GM20431 (cell line): Measurements from ENCODE around the gene DEF6.
"Not testable (repeated sequence)": the region's sequence is repeated elsewhere in the genome, so short reads cannot be mapped to it uniquely, and the experiment has no call there.

Experiments
- in situ Hi-C: fragments of 300-500 bp; cut with MseI, MboI; formaldehyde crosslinking; loops from one replicate; pipeline ENCODE4 v1.15.0; 2020; ENCODE audit warnings: low sequenced_read_pairs; ENCODE audit not compliant: unreplicated experiment

Gene DEF6

GRCh38 chr6:35308543-35308942, 10.9 kb downstream of the DEF6 start:
- in situ Hi-C loops, result not testable (repeated sequence)

GRCh38 chr6:35309611-35310264, 12.1 kb downstream of the DEF6 start:
- in situ Hi-C loops, result no loop called here

DNA sequence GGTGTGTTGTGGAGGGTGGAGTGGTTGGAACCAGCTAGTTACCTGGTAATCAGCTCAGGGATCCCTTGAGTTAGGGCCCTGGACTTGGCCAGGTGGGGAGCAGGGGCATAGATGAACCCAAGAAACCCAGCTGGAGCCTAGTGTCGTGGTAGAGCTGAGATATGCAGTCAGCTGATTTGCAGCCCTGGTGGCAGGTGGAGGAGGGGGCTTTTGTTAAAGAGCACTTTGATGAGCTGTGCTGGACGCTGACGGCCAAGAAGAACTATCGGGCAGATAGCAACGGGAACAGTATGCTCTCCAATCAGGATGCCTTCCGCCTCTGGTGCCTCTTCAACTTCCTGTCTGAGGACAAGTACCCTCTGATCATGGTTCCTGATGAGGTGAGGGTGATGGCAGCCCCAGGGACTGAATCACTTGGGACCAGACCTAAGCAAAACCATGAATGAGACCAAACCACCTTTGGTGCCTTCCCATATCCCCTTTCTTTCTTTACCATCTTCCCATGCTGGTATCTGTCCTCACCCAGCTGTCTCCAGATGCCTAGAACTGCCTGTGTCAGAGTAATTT, 12.7 kb downstream of the DEF6 start:
- in situ Hi-C loops, result no loop called here

- in situ Hi-C loops, result no loop called here
Observed at GRCh38 chr6:35311390-35312075, 13.9 kb downstream of the DEF6 start.

- in situ Hi-C loops, result no loop called here
Observed at GRCh38 chr6:35312076-35312800, 14.6 kb downstream of the DEF6 start.

DNA sequence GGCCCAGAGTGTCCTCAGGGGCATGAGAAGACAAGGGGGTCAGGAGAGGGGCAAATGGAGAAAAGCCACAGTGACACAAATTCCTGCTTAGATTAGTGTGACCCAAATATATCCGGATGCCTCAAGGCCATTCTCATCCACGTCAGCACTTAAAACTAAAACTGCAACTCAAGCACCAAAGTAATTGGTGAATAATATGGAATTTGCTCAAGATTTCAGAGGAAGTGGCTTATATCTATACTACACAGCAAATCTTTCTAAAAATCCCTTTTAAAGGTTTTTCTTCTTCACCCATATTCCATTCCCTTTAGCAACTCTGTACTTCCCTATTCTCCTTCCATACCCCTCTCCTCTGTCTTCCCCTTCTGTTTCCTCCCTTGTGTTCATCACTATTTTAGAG, 15.2 kb downstream of the DEF6 start:
- in situ Hi-C loops, result no loop called here

- in situ Hi-C loops, result no loop called here
Observed at GRCh38 chr6:35317483-35318195, 20.0 kb downstream of the DEF6 start.

DNA sequence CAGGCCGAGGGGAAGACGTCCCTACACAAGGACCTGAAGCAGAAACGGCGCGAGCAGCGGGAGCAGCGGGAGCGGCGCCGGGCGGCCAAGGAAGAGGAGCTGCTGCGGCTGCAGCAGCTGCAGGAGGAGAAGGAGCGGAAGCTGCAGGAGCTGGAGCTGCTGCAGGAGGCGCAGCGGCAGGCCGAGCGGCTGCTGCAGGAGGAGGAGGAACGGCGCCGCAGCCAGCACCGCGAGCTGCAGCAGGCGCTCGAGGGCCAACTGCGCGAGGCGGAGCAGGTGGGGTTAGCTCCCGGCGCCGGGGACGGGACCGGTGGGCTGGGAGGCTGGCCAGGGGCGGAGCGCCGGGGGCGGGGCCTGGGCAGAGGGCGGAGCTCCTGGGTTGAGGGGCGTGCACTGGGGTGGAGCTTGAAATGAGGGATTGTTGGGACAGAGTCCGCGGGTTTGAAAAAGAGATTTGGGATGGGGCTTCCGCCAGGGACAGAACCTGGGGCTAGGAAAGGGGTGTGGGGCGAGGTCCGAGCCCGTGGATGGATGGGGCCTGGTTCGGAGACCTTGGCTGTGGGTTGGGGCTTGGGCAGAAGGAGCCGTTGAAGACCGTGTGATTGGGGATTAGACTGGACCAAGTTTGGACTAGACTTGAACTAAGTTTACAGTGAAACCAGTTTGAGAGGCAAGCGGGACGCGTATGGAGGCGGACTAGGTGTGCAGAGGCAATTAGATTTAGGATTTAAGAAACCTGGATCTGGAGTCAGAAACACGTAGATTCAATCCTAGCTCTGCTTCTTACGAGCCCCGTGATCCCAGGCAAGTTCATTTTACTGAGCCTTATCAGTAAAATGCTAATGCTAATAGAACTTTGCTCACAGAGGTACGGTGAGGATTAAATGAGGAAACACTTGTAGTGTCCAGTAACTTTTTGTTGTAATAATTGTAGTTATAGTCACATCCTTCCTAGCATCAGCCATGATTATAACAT, 20.9 kb downstream of the DEF6 start:
- in situ Hi-C loops, result no loop called here

- in situ Hi-C loops, result no loop called here
Observed at GRCh38 chr6:35319346-35320030, 21.9 kb downstream of the DEF6 start.

- in situ Hi-C loops, result no loop called here
Observed at GRCh38 chr6:35320031-35320410, 22.4 kb downstream of the DEF6 start.

DNA sequence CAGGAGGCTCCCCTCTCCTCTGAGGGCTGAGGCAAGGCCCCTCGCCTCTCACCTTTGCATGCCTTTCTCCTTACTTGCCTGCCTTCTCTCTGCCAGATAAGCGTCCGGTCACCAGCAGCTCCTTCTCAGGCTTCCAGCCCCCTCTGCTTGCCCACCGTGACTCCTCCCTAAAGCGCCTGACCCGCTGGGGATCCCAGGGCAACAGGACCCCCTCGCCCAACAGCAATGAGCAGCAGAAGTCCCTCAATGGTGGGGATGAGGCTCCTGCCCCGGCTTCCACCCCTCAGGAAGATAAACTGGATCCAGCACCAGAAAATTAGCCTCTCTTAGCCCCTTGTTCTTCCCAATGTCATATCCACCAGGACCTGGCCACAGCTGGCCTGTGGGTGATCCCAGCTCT, 23.5 kb downstream of the DEF6 start:
- in situ Hi-C loops, result no loop called here

DNA sequence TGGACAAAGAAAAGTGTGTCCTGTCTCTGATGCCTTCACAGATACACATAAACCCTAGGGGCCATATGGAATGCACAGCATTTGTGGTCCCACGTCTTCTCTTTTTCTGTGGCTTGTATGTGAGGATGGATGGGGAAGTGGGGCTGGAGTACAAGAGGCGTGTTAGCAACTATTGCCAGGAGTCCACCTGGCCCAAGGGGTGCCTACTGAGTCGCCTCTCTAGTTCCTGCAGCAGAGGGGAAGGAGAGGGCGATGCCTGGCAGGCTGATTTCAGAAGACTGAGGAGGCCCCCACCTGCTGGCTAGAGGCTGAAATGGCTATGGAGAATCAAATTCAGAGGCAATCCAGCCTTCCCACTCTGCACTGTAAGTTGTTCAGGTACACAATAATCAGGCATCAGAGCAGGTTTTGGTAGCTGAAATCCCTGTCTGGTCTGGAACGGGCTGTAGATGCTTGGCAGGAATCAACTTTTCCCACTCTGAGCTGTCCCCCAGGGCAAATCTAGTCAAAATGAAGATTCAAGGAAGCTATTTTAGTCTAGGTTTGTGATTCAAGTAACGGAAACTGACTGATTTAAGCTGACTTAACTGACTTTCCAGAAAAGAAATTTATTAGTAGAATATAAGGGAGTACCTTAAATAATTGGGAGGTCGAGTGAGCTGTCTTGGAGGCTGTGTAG, 29.9 kb downstream of the DEF6 start:
- in situ Hi-C loops, result no loop called here

- in situ Hi-C loops, result no loop called here
Observed at GRCh38 chr6:35328108-35328723, 30.6 kb downstream of the DEF6 start.

GRCh38 chr6:35328965-35329364, 31.3 kb downstream of the DEF6 start:
- in situ Hi-C loops, result not testable (repeated sequence)

- in situ Hi-C loops, result no loop called here
Observed at GRCh38 chr6:35330541-35331119, 33.0 kb downstream of the DEF6 start.

DNA sequence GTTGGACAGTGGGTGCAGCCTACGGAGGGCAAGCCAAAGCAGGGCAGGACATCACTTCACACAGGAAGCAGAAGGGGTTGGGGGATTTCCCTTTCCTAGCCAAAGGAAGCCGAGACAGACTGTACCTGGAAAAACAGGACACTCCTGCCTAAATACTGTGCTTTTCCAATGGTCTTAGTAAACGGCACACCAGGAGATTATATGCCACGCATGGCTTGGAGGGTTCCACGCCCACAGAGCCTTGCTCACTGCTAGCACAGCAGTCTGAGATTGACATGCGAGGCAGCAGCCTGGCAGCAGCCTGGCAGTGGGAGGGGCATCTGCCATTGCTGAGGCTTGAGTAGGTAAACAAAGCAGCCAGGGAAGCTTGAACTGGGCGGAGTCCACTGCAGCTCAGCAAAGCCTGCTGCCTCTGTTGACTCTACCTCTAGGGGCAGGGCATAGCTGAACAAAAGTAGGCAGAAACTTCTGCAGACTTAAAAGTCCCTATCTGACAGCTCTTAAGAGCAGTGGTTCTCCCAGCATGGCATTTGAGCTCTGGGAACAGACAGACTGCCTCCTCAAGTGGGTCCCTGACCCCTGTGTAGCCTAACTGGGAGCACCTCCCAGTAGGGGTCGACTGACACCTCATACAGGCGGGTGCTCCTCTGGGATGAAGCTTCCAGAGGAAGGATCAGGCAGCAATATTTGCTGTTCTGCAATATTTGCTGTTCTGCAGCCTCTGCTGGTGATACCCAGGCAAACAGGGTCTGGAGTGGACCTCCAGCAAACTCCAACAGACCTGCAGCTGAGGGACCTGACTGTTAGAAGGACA, 34.7 kb downstream of the DEF6 start:
- in situ Hi-C loops, result not testable (repeated sequence)
